ENCODE measurements around the gene FBXW5. TPM values are rescaled to one million over a fixed set of nuclear protein-coding genes. Genes with fewer than 3 reads are reported as not detected.

Gene FBXW5
- total RNA-seq, 1 experiment from 2014 or later, result 88.0 TPM

- Histone ChIP-seq H3K4me2 (ENCODE audit: low read length) (no peak overlapping the region), H3K27me3 (ENCODE audit: insufficient read depth, low read length) (no peaks in the 10 kb centered on the region), H3K27ac (ENCODE audit: low read depth, low read length) (no peak overlapping the region), H3K36me3 (ENCODE audit: control insufficient read depth in 1 of 2, insufficient read depth in 2 of 2, low read length in 2 of 2) (peaks cover 21 to 42% of the 10 kb centered on the region in 2 experiments; a peak in 3 of 4 replicates), H3K4me1 (ENCODE audit: control insufficient read depth in 1 of 2, insufficient read depth in 2 of 2, low read length in 2 of 2) (no peaks in the 10 kb centered on the region), H3K9ac (ENCODE audit: low read length) (no peak overlapping the region), H3K9me3 (ENCODE audit: control insufficient read depth in 1 of 2, insufficient read depth in 1 of 2, low read depth in 1 of 2, low read length in 2 of 2) (no peaks in the 10 kb centered on the region), H3K9me2 (ENCODE audit: insufficient read depth) (no peaks in the 10 kb centered on the region), H4K20me1 (ENCODE audit: insufficient read depth) (no peaks in the 10 kb centered on the region), H3K79me2 (ENCODE audit: insufficient read depth, low read length) (peaks cover 7% of the 10 kb centered on the region; the same call in 1 of the 2 replicates), H2AFZ (ENCODE audit: low read depth, low read length, poor library complexity, severe bottlenecking) (no peak overlapping the region), H3K4me3 (replicated peaks in 1 of 2; ENCODE audit: low read depth in 1 of 2, low read length in 2 of 2) (no peak overlapping the region)
- no TSS peak for BruUV-seq (replicated peaks)
- DNase-seq (ENCODE audit: low read depth, low spot score) (no peak), ATAC-seq (no peak)
- RAD21 ChIA-PET (ENCODE audit: low non-redundant PET in 1 of 2, low total read pairs in 2 of 2, uncharacterized antibody in 2 of 2, unreplicated experiment in 2 of 2), result interaction anchor here in 1 of 2 experiments (0.6 kb wide), 1 partner anchor 138 kb away, joined by 3 read pairs; no protein-coding TSS in a partner anchor
- POLR2A ChIA-PET, result no interaction called here
- CTCF ChIA-PET, result no interaction called here
- intact Hi-C loops (cut with micrococcal nuclease), result no loop called here
- TF ChIP-seq EZH2phosphoT487 (IDR thresholded peaks at IDR 0.05; ENCODE audit: borderline replicate concordance) (no peak), CBX3 (IDR thresholded peaks at IDR 0.05; ENCODE audit: low read depth) (no peak), ZNF274 (IDR thresholded peaks at IDR 0.05; ENCODE audit: low read depth, low read length) (no peak), EZH2 (IDR thresholded peaks at IDR 0.05) (no peak), MAX (IDR thresholded peaks at IDR 0.05) (no peak), CTCF (IDR thresholded peaks at IDR 0.05 in 2 of 3, conservative IDR thresholded peaks at IDR 0.05 in 1 of 3; ENCODE audit: borderline replicate concordance in 1 of 3, insufficient read depth in 1 of 3, low read depth in 2 of 3, low read length in 2 of 3) (no peak), SRF (IDR thresholded peaks at IDR 0.05; ENCODE audit: low read depth) (no peak), JUND (IDR thresholded peaks at IDR 0.05) (no peak), ZBTB33 (IDR thresholded peaks at IDR 0.05; ENCODE audit: extremely low read depth, insufficient replicate concordance, low read length) (no peak), RAD21 (IDR thresholded peaks at IDR 0.05; ENCODE audit: low read depth) (no peak), POLR2AphosphoS5 (IDR thresholded peaks at IDR 0.05; ENCODE audit: low read depth, low read length) (no peak), ELF1 (IDR thresholded peaks at IDR 0.05; ENCODE audit: borderline replicate concordance, low read depth) (no peak), YY1 (IDR thresholded peaks at IDR 0.05; ENCODE audit: extremely low read depth, insufficient replicate concordance, low read depth, low read length) (no peak)
Measured at GRCh38 chr9:136916330-136917184, 28.0 kb downstream of the FBXW5 start.

All from HCT116 (cell line).